B cell (primary cell): ENCODE results near the gene KCNIP1. TPM values are rescaled to one million over a fixed set of nuclear protein-coding genes. Genes with fewer than 3 reads are reported as not detected.

Experiments
- ATAC-seq: fragments of 200-7000 bp; cut with Tn5 transposase; one replicate; pipeline ENCODE4 v1.10.0; 2021; ENCODE audit warnings: low read depth, mild to moderate bottlenecking, moderate number of reproducible peaks, moderate library complexity
- CTCF ChIA-PET: fragments of 350-600 bp; sonication (Branson Sonifier 250); formaldehyde crosslinking; loops from one replicate; lab custom pipeline; 2021; ENCODE audit warnings: antibody characterized with exemption, inconsistent platforms; lab: Charles Lee
- POLR2A ChIA-PET: fragments of 350-600 bp; sonication (Branson Sonifier 250); formaldehyde crosslinking; loops from one replicate; lab custom pipeline; 2021; ENCODE audit warnings: antibody characterized with exemption; lab: Charles Lee
- DNase-seq: peaks from one replicate; pipeline ENCODE4 v3.0.0; 2013
- H2AFZ ChIP-seq: 2 replicates; pipeline ENCODE4 v1.6.1; 2012; ENCODE audit warnings: mild to moderate bottlenecking, low read depth, low read length; ENCODE audit not compliant: insufficient read depth, poor library complexity, severe bottlenecking
- H3K27ac ChIP-seq, 2 donors: 1 replicate in 1 of 2; 2 replicates in 1 of 2; pipeline ENCODE4 v1.5.1; 2012 to 2013; ENCODE audit warnings: low read length in 2 of 2, mild to moderate bottlenecking in 2 of 2, moderate library complexity in 1 of 2
- H3K27me3 ChIP-seq, 4 experiments: fragments of 200-600 bp in 1 of 4; sonication (generic) in 1 of 4; replicated peaks in 1 of 4; 1 replicate in 2 of 4; 2 replicates in 2 of 4; pipeline versions ENCODE4 v1.6.1 to v1.7.0; 2013 to 2016; ENCODE audit warnings: low read length in 3 of 4, mild to moderate bottlenecking in 2 of 4, mixed read lengths in 1 of 4, moderate library complexity in 1 of 4; ENCODE audit not compliant: insufficient read depth in 4 of 4, control insufficient read depth in 3 of 4; ENCODE audit errors: control extremely low read depth in 1 of 4
- H3K36me3 ChIP-seq, 2 experiments: replicated peaks in 1 of 2; 1 replicate in 1 of 2; 2 replicates in 1 of 2; pipeline versions ENCODE4 v1.6.1 to v1.7.1; 2013; ENCODE audit warnings: low read length in 1 of 2; ENCODE audit not compliant: insufficient read depth in 2 of 2, control insufficient read depth in 1 of 2; ENCODE audit errors: control extremely low read depth in 1 of 2, extremely low read depth in 1 of 2
- H3K4me1 ChIP-seq, 2 donors: fragments of 200-600 bp in 1 of 2; sonication (generic) in 1 of 2; 1 replicate in 1 of 2; 2 replicates in 1 of 2; pipeline versions ENCODE4 v1.5.1 to v1.6.1; 2013 to 2017; ENCODE audit warnings: low read length in 2 of 2; ENCODE audit not compliant: control insufficient read depth in 2 of 2, insufficient read depth in 2 of 2
- H3K4me2 ChIP-seq: replicated peaks from 2 replicates; pipeline ENCODE3; 2012; ENCODE audit warnings: mild to moderate bottlenecking, low read depth, low read length; ENCODE audit not compliant: poor library complexity, severe bottlenecking
- H3K4me3 ChIP-seq, 5 experiments: fragments of 200-600 bp in 1 of 5; sonication (generic) in 1 of 5; 1 replicate in 3 of 5; 2 replicates in 2 of 5; pipeline versions ENCODE4 v1.5.1 to v1.7.0; 2011 to 2016; ENCODE audit warnings: low read length in 4 of 5, mild to moderate bottlenecking in 4 of 5, low read depth in 2 of 5, control low read depth in 1 of 5, moderate library complexity in 1 of 5; ENCODE audit not compliant: insufficient read depth in 1 of 5; ENCODE audit errors: control extremely low read depth in 1 of 5, extremely low read depth in 1 of 5
- H3K79me2 ChIP-seq: fragments of 200-600 bp; sonication (generic); one replicate; pipeline ENCODE4 v1.6.0; 2016; ENCODE audit warnings: low read length; ENCODE audit not compliant: control insufficient read depth, insufficient read depth
- H3K9ac ChIP-seq: fragments of 200-600 bp; sonication (generic); 2 replicates; pipeline ENCODE4 v1.6.1; 2017; ENCODE audit warnings: mild to moderate bottlenecking, low read length, moderate library complexity
- H3K9me3 ChIP-seq, 3 donors: one replicate each; pipeline versions ENCODE4 v1.6.1 to v1.7.1; 2013; ENCODE audit warnings: low read length in 2 of 3; ENCODE audit not compliant: control insufficient read depth in 2 of 3, insufficient read depth in 1 of 3; ENCODE audit errors: control extremely low read depth in 1 of 3
- H4K20me1 ChIP-seq: 2 replicates; pipeline ENCODE4 v1.6.0; 2012; ENCODE audit warnings: mild to moderate bottlenecking, low read length; ENCODE audit not compliant: insufficient read depth, control insufficient read depth, poor library complexity, severe bottlenecking
- H3K27ac Mint-ChIP-seq: one replicate; pipeline ENCODE4 v1.8.0; 2021; ENCODE audit warnings: mixed read lengths
- H3K27me3 Mint-ChIP-seq: one replicate; pipeline ENCODE4 v1.8.0; 2021; ENCODE audit warnings: mixed read lengths
- H3K4me1 Mint-ChIP-seq: one replicate; pipeline ENCODE4 v1.8.0; 2021; ENCODE audit warnings: mixed read lengths
- H3K4me3 Mint-ChIP-seq: one replicate; pipeline ENCODE4 v1.8.0; 2021; ENCODE audit warnings: mixed read lengths
- H3K9me3 Mint-ChIP-seq: one replicate; pipeline ENCODE4 v1.8.0; 2022; ENCODE audit warnings: mixed read lengths; ENCODE audit not compliant: insufficient read depth
- EZH2 ChIP-seq: IDR thresholded peaks from 2 replicates; pipeline ENCODE4 v1.6.1; 2012; ENCODE audit warnings: borderline replicate concordance, low read depth, mild to moderate bottlenecking, moderate library complexity, low read length; ENCODE audit not compliant: insufficient read depth, poor library complexity, severe bottlenecking
- WGBS: methylation state at CpG from one replicate; pipeline ENCODE4 v1.1.5; 2013; ENCODE audit warnings: missing lambda C conversion rate; ENCODE audit not compliant: insufficient coverage; 5-methylcytosine and 5-hydroxymethylcytosine counted together
- intact Hi-C: fragments of 100-400 bp; cut with micrococcal nuclease; formaldehyde crosslinking; loops from one replicate; pipeline ENCODE4 v1.10.0; 2022
- polyA plus RNA-seq: library from polyadenylated mRNA; depleted of rRNA; stranded (reverse); fragments of >200 nt; gene quantifications from 2 replicates; pipeline ENCODE4 v1.2.3, GENCODE V29; 2012
- total RNA-seq, 2 donors: library from RNA; stranded (reverse); fragments of 120-200 nt in 1 of 2; gene quantifications; 1 replicate in 1 of 2; 2 replicates in 1 of 2; pipeline versions ENCODE4 v1.2.3 to v1.2.4, GENCODE V29; 2013 to 2022
- TF ChIP-seq, protein P1 (sequence below): fragments of 200-600 bp; IDR thresholded peaks from one replicate; pipeline ENCODE4 v1.8.0; 2022; ENCODE audit warnings: antibody characterized with exemption, mild to moderate bottlenecking

Gene KCNIP1
- total and polyA plus RNA-seq, 2 donors (not counting 1 experiment from before 2014, with no cell fraction given), result not detected

DNA sequence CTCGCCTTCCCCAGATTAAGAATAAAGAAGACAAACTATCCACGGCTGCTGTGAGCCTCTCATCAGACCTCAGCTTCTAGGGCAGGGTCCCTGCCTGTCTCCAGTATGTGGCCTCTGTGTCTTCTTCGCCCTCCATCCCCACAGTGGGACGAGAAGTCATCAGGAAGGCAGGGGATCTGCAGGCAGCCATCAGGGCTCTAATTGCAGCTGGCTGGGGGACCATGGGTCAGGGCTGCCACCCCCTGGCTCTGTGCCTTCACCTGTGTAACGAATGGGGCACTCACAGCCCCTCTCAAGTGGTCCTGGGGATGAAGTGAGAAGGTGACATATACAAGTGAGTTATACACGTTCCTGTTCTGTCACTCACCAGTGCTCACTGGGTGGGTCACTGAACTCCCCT is 139.8 kb downstream of the KCNIP1 start:
- Histone ChIP-seq H2AFZ (no peak overlapping the region), H3K36me3 (no peaks in the 10 kb centered on the region), H3K4me3 (no peak overlapping the region), H3K4me1 (no peaks in the 10 kb centered on the region), H3K4me2 (no peak overlapping the region), H3K79me2 (no peaks in the 10 kb centered on the region), H3K9me3 (peaks cover 0 to 5% (median 0%) of the 10 kb centered on the region in 3 donors), H4K20me1 (no peaks in the 10 kb centered on the region), H3K9ac (no peak overlapping the region), H3K27me3 (peaks cover 0 to 8% (median 3%) of the 10 kb centered on the region in 4 experiments), H3K27ac (no peak overlapping the region)
- Mint-ChIP-seq H3K4me3 (no peak overlapping the region), H3K4me1 (no peaks in the 10 kb centered on the region), H3K9me3 (no peaks in the 10 kb centered on the region), H3K27me3 (peaks cover 35% of the 10 kb centered on the region), H3K27ac (no peak overlapping the region)
- TF ChIP-seq EZH2, result no peak
- TF ChIP-seq, protein P1, sequence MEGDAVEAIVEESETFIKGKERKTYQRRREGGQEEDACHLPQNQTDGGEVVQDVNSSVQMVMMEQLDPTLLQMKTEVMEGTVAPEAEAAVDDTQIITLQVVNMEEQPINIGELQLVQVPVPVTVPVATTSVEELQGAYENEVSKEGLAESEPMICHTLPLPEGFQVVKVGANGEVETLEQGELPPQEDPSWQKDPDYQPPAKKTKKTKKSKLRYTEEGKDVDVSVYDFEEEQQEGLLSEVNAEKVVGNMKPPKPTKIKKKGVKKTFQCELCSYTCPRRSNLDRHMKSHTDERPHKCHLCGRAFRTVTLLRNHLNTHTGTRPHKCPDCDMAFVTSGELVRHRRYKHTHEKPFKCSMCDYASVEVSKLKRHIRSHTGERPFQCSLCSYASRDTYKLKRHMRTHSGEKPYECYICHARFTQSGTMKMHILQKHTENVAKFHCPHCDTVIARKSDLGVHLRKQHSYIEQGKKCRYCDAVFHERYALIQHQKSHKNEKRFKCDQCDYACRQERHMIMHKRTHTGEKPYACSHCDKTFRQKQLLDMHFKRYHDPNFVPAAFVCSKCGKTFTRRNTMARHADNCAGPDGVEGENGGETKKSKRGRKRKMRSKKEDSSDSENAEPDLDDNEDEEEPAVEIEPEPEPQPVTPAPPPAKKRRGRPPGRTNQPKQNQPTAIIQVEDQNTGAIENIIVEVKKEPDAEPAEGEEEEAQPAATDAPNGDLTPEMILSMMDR, result no peak
- intact Hi-C loops, result no loop called here
- POLR2A ChIA-PET, result no interaction called here
- DNase-seq (no peak), ATAC-seq (no peak)
- CTCF ChIA-PET, result no interaction called here
- WGBS, result 78% methylated on average over 4 of the region's 6 CpGs

DNA sequence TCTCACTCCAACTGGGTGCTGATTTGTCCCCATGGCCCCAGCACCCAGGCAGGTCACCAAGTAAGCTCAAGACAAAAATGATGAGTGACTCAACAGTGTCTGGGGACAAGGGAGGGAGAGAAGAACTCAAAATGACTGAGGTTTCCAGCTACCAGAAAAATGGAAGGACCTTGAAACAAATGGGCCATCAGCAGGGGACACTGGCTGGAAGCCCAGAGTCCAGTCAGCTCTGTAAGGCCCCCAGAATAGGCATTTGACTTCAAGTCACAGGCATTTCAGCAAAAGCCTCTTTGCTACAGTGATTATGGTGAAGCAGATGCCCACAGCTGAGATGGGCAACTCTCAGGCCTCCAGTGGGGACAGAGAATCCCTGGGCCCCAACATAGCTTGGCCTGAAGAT is 140.7 kb downstream of the KCNIP1 start:
- Histone ChIP-seq H3K9ac (no peak overlapping the region), H2AFZ (no peak overlapping the region), H3K36me3 (no peaks in the 10 kb centered on the region), H4K20me1 (no peaks in the 10 kb centered on the region), H3K27me3 (peaks cover 0 to 8% (median 2%) of the 10 kb centered on the region in 4 experiments), H3K9me3 (peaks cover 0 to 3% (median 0%) of the 10 kb centered on the region in 3 donors), H3K79me2 (no peaks in the 10 kb centered on the region), H3K4me1 (no peaks in the 10 kb centered on the region), H3K4me3 (no peak overlapping the region), H3K27ac (no peak overlapping the region), H3K4me2 (no peak overlapping the region)
- ATAC-seq (no peak), DNase-seq (no peak)
- CTCF ChIA-PET, result no interaction called here
- Mint-ChIP-seq H3K4me1 (no peaks in the 10 kb centered on the region), H3K4me3 (no peak overlapping the region), H3K9me3 (no peaks in the 10 kb centered on the region), H3K27me3 (peaks cover 29% of the 10 kb centered on the region), H3K27ac (no peak overlapping the region)
- POLR2A ChIA-PET, result no interaction called here
- TF ChIP-seq, protein P1, result no peak
- TF ChIP-seq EZH2, result no peak
- intact Hi-C loops, result no loop called here
